ENCODE data around the gene IGLL5.

DNA sequence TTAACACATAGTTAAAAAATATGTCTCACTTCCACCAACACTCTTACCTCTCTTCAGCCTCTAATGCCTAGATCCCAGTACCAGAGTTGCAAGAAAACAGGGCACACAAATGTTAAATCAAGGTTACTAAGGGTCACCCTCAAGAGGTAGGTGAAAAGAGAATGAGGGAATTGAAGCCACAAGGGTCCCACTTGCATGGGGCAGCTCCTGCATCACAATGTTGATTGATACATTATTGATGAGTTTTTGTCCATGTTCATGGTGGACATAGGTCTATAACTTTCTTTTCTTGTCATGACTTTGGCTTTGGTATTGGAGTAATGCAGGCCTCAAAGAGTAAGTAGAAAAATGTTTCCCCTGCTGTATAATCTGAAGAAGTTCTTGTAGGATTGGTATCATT is 46.0 kb upstream of the IGLL5 start:
- TF ChIP-seq ZNF709 (CRISPR knock-in tag; IDR thresholded peaks at IDR 0.05) (no peak), SUZ12 (IDR thresholded peaks at IDR 0.05; ENCODE audit: low read depth, low read length) (no peak), ZNF746 (CRISPR knock-in tag; IDR thresholded peaks at IDR 0.05) (no peak), FOXJ3 (CRISPR knock-in tag; IDR thresholded peaks at IDR 0.05; ENCODE audit: borderline replicate concordance) (no peak)
- TF ChIP-seq, protein P1, sequence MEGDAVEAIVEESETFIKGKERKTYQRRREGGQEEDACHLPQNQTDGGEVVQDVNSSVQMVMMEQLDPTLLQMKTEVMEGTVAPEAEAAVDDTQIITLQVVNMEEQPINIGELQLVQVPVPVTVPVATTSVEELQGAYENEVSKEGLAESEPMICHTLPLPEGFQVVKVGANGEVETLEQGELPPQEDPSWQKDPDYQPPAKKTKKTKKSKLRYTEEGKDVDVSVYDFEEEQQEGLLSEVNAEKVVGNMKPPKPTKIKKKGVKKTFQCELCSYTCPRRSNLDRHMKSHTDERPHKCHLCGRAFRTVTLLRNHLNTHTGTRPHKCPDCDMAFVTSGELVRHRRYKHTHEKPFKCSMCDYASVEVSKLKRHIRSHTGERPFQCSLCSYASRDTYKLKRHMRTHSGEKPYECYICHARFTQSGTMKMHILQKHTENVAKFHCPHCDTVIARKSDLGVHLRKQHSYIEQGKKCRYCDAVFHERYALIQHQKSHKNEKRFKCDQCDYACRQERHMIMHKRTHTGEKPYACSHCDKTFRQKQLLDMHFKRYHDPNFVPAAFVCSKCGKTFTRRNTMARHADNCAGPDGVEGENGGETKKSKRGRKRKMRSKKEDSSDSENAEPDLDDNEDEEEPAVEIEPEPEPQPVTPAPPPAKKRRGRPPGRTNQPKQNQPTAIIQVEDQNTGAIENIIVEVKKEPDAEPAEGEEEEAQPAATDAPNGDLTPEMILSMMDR (CRISPR knock-in tag; IDR thresholded peaks at IDR 0.05), result no peak
